ENCODE data around the gene CDK17.
"Not testable (repeated sequence)": the region's sequence is repeated elsewhere in the genome, so short reads cannot be mapped to it uniquely, and the experiment has no call there.

Gene CDK17

DNA sequence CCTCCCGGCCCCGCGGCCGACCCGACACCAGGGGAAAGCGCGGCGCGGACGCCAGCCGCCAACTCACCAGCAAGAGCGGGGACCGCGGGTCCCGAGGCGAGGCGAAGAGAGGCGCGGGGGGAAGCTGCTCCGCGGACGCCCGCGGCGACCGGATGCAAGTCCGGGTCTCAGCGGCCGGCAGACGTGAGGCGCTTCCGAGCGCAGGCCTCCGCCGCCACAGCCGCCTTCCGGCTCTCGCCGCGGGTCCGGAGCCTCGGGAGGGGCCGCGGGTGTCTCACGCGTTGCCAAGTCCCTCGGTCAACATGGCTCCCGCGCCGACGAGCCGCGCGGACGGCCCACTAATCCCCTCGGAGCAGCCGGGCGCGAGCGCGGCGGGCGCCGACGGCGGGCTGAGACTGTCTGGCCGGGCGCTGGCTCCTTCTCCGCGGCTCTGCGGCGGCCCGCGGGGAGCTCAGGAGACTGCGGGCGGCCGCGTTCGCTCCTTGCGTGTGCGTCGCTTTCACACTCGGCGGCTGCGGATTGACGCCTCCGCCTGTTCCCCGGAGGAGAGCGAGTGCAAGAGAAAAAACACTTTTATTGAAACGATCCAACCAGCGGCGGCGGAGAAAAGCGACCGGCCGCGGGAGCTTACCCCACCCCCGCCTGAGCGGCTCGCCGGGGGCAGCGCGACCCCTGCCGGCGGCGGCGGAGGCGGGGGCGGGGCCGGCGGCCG, at the start of gene CDK17:
CDK17 (minus strand) TSS at position 521 of the 712 bp plus-strand sequence. CDS start 65,603 bp downstream, outside the sequence.
- DNase-seq (ENCODE audit: low read depth in 2 of 2) = peak; percentile 81

DNA sequence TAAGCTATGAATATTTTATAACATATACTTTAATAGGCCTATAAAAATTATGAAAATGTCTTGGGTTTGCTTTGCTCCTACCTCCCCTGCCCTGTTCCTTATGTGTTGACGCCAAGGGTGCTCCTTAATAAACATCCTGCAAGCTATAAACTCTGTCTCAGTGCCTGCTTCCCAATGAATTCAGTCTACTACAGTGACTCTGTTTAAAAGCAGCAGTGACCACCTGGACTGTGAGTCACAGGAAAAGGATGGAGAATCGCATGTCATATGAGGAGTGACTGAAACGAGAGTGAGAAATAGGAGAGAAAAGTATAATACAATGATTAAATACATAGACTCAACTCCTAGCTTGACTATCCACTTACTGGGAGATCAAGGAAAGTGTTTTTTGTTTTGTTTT, 48.1 kb upstream of the CDK17 start:
- DNase-seq (ENCODE audit: low read depth in 2 of 2) = no peak

DNA sequence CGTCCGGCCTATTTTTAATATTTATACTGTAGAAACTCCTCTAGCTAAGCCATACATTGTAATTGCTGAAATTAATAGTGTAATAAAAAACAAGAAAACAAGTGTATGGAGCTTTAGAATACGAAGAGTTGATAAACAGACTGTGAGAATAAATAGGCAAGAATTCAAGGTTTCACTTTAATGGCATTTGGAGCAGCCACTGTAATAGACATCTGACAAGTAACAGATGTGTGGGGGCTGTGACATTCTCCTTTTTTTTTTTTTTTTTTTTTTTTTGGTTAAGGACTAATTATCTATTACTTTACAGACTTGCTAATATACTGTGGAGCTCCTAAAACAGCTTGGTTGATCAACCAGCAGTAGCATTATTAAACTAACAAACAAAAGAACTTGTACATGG, 47.0 kb upstream of the CDK17 start:
- no peak for DNase-seq (ENCODE audit: low read depth in 2 of 2)

DNA sequence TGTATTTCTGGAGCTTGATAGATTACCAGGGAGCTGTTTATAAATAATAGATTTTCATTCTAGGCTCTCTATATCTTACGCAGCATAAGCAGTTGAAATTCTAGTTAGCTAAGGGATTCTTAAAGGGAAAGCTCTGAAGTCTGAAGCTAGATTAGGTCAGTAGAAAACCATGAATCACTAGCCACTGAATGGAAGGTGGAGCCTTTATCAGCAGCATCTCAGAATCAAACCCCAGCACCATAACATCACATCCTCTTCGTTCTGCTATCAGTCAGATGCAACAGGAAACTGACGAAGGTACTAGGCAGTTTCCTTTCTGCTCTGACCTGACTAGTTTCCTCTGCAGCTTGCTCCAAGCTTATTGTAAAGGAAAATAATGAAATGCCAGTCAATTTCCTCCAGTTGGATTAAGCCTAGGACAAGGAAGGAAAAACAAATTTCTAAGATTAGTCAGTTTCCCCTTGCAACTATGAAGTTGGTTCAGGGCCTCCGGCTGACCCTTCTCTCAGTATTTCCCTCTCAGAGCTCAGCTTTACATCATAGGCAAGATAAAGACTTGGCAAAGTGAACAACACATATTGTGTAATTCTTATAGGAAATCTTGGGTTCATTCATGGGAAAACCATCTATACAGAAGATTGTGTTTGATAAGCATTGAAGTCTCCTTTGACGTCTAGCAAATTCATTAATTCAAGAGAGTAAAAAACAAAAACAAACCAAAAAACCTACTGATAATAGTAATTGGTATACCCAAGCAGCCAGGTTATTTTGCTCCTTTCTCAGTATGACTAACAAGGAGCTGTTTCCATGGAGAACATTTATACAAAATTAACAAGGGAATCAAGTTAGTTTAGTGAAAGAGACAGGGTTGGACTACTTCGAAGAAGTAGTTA, 45.7 kb upstream of the CDK17 start:
- peak; percentile 21 to 26 for DNase-seq (ENCODE audit: low read depth in 2 of 2)

DNA sequence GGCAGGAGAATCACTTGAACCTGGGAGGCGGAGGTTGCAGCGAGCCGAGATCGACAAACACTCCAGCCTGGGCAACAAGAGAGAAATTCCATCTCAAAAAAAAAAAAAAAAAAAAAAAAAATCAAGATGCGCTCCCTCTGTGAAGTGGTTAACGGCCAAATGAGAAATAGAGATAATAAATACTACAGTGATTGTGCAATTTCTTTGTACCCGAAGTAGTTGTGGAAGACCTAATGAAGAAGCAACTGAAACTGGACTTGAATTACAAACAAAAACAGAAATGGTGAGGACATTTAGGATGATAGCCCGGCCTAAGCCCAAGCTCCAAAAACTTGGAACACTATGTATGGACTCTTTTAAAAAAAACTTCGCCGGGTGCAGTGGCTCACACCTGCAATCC, 44.2 kb upstream of the CDK17 start:
- DNase-seq (ENCODE audit: low read depth in 2 of 2) = no peak

DNA sequence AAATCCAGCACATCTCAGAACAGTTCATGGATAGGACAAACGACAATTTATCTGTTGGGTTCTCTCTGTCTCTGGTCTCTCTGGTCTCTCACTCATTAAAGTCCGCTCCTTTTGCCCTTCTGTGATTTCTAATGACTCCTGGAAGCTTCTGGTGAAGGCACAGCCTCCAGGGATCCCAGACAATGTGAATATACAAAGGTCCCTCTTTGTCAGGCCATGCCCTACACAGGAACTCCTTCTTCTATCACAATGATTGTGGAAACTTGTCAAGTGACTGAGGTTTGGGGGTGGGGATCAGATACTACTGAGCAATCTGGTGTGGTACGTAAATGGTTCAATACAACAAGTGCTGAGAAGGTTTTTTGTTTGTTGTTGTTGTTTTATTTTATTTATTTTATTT, 42.7 kb upstream of the CDK17 start:
- no peak for DNase-seq (ENCODE audit: low read depth in 2 of 2)

DNA sequence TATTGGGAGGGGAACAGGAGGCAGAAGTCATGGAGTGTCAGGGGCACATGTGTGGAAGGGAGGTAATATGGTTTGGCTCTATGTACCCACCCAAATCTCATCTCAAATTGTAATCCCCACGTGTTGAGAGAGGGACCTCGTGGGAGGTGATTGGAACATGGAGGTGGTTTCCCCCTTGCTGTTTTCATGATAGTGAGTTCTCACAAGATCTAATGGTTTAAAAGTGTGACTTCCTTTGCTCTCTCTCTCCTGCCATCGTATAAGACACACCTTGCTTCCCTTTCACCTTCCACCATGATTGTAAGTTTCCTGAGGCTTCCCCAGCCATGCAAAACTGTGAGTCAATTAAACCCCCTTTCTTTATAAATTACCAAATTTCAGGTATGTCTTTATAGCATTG, 41.6 kb upstream of the CDK17 start:
- DNase-seq (ENCODE audit: low read depth in 2 of 2) = no peak

DNA sequence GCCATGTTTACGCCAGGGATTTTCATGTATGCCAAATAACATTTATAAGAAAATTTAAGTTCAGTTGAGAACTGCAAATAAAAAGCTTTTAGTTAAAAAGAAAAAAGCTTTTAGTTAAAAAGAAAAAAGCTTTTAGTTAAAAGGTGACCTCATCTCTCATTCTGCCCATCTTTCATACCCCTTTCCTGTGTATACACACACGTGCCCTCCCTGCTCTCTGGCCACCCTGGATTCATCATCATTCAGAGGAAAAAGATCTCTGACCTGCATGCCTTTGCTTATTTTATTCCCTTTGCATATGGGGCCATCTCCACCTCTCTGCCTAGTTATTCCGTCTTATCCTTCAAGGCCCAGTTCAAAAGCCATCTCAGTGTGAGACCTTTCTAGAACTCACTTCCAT, 38.1 kb upstream of the CDK17 start:
- no peak for DNase-seq (ENCODE audit: low read depth in 2 of 2)

DNA sequence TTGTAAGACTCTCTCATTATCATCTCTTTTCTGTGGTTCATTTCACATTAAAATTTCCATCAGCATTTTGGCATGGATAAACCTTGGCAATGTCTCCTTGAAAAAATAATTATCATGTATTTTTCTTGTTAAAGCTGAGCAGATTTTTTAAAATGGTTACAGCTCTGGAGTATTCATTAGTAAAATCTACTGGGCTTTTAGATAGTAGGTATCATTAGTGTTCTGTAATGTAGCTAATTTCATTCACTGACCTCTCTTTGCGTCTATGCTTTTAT, 36.9 kb upstream of the CDK17 start:
- DNase-seq (ENCODE audit: low read depth in 2 of 2) = no peak

DNA sequence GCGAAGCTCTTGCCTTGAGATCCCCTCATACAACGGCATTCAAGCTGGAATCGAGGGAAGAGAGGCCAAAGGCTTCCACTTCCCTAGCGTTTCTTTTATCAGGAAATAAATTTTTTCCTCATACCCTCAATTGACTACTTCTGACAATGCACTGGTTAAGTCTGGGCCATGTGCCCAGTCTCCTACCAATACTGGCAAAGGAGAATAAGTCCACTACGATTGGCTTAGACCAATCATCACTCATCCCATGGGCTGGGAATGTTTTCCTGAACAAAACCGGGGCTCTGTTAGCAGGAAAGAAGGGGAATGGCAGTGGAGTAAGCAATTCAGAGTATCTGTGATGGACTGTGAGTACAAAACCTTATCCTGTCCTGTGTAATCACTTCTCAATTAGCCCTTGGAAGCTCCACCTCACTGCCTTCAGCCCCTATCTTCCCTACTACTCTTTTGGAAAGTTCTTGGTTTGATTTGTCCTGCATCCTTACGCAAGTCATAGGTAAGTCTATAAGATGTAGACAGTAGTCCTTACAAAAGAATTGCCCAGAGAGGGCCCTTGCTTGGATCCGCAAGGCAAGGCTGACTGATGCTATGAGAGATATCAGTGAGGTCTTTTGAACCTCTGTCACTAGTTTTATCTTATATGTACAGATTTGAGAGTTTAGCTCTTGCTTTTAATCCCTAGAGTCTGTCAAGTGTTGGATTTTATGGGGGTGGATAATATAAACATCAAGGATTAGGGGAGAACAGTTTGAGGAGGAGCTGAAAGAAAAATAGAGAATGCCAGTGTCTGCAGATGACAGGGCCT, 36.3 kb upstream of the CDK17 start:
- DNase-seq (ENCODE audit: low read depth in 2 of 2) = no peak

DNA sequence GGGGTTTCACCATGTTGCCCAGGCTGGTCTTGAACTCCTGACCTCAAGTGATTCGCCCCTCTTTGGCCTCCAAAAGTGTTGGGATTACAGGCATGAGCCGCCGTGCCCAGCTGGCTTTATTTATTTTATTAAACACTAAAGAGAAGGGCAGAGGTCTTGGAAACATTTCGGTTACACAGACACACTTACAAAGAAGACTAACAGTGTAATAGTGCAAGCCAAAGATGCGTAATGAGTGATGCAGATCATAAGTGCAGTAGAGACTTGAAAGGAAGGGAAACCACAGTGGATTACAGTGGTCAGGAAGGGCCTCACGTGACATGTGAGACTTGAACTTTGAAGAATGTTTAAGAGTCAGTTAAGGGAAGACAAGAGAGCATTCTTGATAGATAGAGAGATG, 33.9 kb upstream of the CDK17 start:
- DNase-seq (ENCODE audit: low read depth in 2 of 2) = peak; percentile 44 to 48

DNA sequence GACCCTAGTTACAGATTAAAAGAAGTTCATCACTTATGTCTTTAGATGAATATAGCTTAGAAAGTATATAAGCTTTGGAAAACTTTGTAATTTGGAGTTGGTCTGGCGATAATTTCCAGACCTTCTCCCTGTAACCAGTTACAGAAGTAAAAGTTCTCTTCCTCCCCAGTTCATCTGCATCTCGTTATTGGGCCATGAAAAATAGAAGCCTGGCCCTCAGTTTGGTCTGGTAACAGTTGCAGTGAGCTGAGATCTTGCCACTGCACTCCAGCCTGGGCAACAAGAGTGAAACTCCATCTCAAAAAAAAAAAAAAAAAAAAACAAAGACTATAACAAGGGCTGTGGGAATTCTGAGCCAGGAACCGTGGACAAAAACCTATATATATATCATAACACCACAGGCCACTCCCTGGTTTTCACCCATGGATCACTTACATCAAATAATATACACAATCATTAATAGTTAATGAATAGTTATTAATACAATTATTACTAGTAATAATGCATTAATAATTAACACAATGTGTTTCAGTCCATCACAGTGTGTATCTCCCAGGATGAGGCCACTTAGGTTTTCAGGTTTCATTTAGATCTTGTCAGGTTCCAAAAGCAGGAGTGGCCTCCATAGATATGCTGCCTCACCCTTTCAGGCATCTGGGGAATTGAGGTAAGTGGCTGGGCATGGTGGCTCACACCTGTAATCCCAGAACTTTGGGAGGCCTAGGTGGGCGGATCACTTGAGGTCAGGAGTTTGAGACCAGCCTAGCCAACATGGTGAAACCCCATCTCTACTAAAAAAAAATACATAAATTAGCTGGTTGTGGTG, 32.5 kb upstream of the CDK17 start:
- DNase-seq (ENCODE audit: low read depth in 2 of 2) = not testable (repeated sequence)

DNA sequence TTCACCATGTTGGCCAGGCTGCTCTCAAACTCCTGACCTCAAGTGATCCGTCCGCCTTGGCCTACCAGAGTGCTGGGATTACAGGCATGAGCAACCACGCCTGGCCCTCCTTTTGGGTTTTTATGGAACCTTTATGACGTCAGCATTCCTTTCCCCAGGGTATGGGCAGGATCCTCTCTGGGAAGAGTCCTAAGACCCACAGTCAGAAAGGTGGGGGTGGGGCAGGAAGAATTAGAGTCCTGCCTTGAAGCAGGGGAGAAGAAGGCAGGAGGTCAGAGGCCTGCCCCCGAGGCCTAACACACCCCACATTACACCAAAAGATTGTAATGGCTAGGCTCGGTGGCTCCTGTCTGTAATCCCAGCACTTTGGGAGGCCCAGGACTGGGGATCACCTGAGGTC, 30.8 kb upstream of the CDK17 start:
- no peak for DNase-seq (ENCODE audit: low read depth in 2 of 2)

DNA sequence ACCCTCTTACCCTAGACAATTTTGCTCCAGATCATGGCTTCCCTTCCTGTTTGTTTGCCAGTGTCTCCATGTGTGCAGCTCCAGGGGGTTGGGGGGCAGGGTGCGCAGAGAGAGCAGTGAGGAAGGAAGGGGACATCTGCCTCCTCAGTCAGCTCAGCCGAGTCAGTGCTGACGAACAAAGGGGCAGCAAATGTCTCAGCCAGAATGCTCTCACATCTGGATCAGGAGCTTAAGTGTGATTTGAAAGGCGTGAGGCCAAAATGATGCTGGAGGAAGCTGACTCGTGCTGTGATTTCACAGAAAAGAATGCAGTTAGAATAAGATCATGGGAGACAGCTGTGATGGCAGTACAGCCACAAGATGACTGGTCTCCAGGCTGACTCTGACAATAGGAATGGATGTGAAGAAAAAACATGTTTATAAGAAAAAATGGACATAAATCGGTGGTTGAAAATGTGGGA, 27.1 kb upstream of the CDK17 start:
- no peak for DNase-seq (ENCODE audit: low read depth in 2 of 2)

DNA sequence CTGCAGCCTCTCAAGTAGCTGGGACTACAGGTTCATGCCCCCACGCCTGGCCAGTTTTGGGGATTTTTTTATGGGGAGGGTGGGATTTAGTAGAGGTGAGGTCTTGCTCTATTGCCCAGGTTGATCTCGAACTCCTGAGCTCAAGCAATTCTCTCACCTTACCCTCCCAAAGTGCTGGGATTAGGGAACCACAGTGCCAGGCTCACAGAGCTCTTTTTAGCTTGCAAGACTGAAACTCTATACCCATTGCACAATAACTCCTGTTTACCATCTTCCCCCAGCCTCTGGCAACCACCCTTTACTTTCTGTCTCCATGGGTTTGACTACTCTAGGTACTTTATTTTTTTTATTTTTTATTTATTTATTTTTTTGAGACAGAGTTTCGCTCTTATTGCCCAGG, 25.7 kb upstream of the CDK17 start:
- DNase-seq (ENCODE audit: low read depth in 2 of 2) = no peak

DNA sequence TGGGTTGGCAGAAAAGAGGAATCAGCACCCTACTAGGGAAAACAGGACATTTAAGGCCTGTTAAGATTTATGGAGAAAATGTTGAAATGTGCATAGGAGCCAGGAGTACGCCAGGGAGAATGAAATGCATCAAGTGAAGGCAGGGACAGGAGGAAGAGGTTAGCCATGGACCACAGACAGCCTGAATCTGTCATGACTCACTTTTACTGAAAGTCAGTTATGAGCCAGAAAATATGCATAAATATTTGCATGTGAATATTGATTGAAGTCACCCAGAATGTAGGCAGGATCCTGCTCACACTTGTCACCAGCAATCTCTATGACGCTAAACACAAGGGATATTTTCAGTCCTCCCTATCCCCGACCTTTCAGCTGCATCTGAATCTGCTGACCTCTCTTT, 25.1 kb upstream of the CDK17 start:
- no peak for DNase-seq (ENCODE audit: low read depth in 2 of 2)

DNA sequence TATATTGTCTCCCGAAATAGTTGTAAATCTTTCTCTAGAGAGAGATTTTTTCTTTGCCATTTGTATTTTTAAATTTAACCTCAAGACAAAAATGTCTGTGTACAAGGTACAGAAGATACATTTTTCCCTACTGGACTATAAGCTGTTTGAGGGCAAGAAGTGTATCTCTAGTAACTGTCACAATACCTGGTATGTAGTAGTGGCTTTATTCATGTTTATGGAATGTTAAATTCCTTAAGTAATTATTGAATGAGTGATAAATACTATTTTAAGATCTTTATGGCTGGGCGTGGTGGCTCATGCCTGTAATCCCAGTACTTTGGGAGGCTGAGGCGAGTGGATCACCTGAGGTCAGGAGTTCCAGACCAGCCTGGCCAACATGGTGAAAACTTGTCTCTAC, 24.4 kb upstream of the CDK17 start:
- DNase-seq (ENCODE audit: low read depth in 2 of 2) = no peak

DNA sequence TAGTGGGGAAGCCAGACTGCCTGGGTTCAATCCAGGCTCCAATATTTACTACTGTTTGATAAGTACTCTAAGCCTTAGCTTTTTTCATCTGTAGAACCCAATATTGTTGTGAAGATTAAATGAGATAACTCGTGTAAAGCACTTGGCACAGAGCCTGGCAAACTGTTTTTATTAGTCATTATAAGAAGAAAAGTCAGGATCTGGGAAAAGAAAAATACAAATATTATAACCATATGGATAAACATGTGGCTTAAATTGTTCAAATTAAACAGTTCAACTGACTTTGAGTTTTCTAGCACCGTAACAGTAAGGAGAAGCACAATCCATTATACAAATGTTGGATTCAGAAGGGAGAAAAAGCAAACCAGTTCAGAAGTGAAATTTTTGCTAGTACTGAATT, 22.0 kb upstream of the CDK17 start:
- DNase-seq (ENCODE audit: low read depth in 2 of 2) = no peak

DNA sequence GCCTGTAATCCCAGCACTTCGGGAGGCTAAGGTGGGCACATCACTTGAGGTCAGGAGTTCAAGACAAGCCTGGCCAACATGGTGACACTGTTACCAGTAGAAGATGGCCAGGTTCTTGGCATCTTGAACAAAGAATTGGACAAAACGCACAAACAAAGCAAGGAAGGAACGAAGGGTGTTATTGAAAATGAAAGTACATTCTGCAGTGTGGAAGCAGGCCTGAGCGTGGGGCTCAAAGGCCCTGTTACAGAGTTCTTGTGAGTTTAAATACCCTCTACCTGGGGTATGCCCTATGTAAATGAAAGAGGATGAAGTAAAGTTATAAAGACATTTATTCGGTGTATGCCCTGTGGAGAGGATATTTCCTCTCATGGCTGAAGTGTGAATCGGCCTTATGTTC, 20.8 kb upstream of the CDK17 start:
- DNase-seq (ENCODE audit: low read depth in 2 of 2) = no peak

DNA sequence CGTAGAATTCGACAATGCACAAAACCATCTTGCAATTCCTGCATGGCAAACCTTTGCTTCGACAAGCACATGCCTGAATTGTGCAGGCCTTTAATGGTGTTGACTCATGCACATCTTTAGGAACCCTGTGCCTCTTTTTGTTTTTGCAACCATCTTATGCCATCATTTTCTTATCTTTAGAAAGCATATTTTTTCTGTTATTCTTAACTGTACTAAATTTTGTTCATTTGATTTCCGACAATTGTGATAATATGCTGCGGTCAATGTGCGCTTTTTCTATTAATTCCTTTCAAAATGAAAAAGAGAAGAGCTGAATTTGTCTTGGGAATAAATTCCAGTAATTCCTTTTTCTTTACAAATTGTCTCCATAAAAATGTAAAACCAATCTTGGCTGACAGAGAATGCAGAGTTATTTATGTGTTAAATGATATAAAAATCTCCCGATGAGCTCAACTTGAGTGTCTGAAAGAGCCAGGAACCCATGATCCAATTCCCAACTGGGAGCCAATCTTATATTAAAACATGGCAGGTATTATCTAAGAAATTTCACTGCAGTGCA, 20.1 kb upstream of the CDK17 start:
- DNase-seq (ENCODE audit: low read depth in 2 of 2) = no peak

DNA sequence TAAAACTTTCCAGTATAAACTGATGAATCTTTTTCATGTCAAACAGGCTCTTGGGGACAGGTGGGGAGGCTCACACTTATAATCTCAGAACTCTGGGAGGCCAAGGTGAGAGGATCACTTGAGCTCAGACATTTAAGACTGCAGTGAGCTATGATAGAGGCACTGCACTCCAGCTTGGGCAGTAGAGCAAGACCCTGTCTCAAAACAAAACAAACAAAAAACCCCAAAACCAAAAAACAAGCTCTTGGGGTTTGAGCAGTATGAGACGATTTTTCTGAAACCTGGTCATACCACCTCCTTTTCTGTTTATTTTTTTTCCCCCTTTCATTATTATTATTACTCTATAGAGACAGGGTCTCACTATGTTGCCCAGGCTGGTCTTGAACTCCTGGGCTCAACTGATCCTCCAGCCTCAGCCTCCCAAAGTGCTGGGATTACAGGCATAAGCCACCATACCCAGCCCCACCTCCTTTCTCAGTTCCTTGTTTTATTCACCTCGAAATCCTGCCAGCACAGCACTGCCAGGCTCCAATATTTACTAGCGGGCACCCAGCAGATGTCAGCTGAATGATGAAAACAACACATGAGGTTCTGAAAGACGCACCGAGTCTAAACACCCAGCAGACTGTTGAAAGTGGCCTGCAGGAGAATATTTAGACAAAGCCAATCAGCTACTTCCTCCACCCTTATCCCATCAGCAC, 19.5 kb upstream of the CDK17 start:
- no peak for DNase-seq (ENCODE audit: low read depth in 2 of 2)
